ENCODE results near the gene BAG5. TPM values are rescaled to one million over a fixed set of nuclear protein-coding genes. Genes with fewer than 3 reads are reported as not detected.

Gene BAG5
- total and polyA plus RNA-seq, 2 experiments from 2014 or later = 17.4 to 17.6 TPM

- peaks cover 9% of the 10 kb centered on the region for H3K4me1 ChIP-seq (ENCODE audit: low read depth)
- H3K9me3 ChIP-seq (ENCODE audit: low read depth) = no peaks in the 10 kb centered on the region
- H3K27me3 ChIP-seq = no peaks in the 10 kb centered on the region
- TF ChIP-seq, protein P1, sequence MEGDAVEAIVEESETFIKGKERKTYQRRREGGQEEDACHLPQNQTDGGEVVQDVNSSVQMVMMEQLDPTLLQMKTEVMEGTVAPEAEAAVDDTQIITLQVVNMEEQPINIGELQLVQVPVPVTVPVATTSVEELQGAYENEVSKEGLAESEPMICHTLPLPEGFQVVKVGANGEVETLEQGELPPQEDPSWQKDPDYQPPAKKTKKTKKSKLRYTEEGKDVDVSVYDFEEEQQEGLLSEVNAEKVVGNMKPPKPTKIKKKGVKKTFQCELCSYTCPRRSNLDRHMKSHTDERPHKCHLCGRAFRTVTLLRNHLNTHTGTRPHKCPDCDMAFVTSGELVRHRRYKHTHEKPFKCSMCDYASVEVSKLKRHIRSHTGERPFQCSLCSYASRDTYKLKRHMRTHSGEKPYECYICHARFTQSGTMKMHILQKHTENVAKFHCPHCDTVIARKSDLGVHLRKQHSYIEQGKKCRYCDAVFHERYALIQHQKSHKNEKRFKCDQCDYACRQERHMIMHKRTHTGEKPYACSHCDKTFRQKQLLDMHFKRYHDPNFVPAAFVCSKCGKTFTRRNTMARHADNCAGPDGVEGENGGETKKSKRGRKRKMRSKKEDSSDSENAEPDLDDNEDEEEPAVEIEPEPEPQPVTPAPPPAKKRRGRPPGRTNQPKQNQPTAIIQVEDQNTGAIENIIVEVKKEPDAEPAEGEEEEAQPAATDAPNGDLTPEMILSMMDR (IDR thresholded peaks at IDR 0.05; ENCODE audit: low read depth, low read length) = no peak
- no peak for DNase-seq (ENCODE audit: low read depth in 1 of 2, low spot score in 1 of 2)
- H3K36me3 ChIP-seq = no peaks in the 10 kb centered on the region
- H3K4me3 ChIP-seq = no peak overlapping the region
- H3K27ac ChIP-seq = no peak overlapping the region
Observed at GRCh38 chr14:103532216-103533136, 30.0 kb downstream of the BAG5 start.

GRCh38 chr14:103531421-103532215 lies 30.8 kb downstream of the BAG5 start:
- no peak overlapping the region for H3K4me3 ChIP-seq
- no peak for DNase-seq (ENCODE audit: low read depth in 1 of 2, low spot score in 1 of 2)
- H3K27ac ChIP-seq = no peak overlapping the region
- TF ChIP-seq, protein P1 (IDR thresholded peaks at IDR 0.05; ENCODE audit: low read depth, low read length) = no peak
- H3K27me3 ChIP-seq = no peaks in the 10 kb centered on the region
- H3K9me3 ChIP-seq (ENCODE audit: low read depth) = no peaks in the 10 kb centered on the region
- H3K4me1 ChIP-seq (ENCODE audit: low read depth) = peaks cover 9% of the 10 kb centered on the region
- H3K36me3 ChIP-seq = no peaks in the 10 kb centered on the region

DNA sequence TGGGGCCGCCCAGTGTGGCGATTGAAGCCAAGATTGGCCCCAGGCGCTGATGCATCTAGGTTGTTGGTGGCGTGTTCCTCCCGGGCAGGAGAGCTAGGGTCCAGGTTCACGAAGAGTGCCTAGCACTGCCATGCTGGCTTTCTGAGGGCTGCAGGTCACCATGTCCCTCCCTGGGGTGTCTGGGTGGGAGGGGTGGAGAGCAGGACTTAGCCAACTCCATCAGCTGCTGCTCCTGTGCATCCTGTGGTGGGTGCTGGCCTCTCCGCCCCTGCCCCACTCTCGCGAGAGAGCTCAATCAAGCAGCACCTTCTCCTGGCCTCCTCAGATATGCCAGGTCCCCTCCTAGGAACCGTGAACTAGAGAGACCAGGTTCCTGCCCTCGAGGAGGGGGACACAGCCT lies 31.6 kb downstream of the BAG5 start:
- Histone ChIP-seq H3K4me1 (ENCODE audit: low read depth) (peaks cover 9% of the 10 kb centered on the region), H3K27me3 (no peaks in the 10 kb centered on the region), H3K4me3 (no peak overlapping the region), H3K36me3 (no peaks in the 10 kb centered on the region), H3K9me3 (ENCODE audit: low read depth) (no peaks in the 10 kb centered on the region), H3K27ac (no peak overlapping the region)
- DNase-seq (ENCODE audit: low read depth in 1 of 2, low spot score in 1 of 2) = no peak
- TF ChIP-seq, protein P1 (IDR thresholded peaks at IDR 0.05; ENCODE audit: low read depth, low read length) = no peak

DNA sequence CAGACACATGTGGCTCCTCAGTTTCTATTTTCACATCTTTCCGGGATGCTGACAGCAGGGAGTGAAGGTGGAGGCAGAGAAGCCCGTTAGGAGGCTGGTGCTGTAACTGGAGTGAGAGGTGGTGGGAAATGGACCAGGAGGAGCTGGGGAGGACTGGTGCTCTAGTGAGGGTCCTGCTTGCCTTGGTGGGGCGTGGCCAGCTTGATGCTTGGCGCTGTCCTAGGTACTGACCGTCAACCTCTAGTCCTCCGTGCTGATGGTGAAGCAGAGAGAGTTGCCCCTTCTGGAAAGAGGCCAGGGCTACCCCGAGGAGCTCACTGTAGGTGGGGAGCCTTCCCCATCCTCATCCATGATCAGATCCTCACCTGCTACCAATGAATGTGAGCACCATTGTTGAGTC lies 32.1 kb downstream of the BAG5 start:
- TF ChIP-seq, protein P1 (IDR thresholded peaks at IDR 0.05; ENCODE audit: low read depth, low read length) = no peak
- DNase-seq (ENCODE audit: low read depth in 1 of 2, low spot score in 1 of 2) = peak; percentile 38 to 82
- H3K27ac ChIP-seq = no peak overlapping the region
- H3K4me1 ChIP-seq (ENCODE audit: low read depth) = peaks cover 9% of the 10 kb centered on the region
- no peaks in the 10 kb centered on the region for H3K36me3 ChIP-seq
- no peaks in the 10 kb centered on the region for H3K27me3 ChIP-seq
- H3K9me3 ChIP-seq (ENCODE audit: low read depth) = no peaks in the 10 kb centered on the region
- H3K4me3 ChIP-seq = no peak overlapping the region

DNA sequence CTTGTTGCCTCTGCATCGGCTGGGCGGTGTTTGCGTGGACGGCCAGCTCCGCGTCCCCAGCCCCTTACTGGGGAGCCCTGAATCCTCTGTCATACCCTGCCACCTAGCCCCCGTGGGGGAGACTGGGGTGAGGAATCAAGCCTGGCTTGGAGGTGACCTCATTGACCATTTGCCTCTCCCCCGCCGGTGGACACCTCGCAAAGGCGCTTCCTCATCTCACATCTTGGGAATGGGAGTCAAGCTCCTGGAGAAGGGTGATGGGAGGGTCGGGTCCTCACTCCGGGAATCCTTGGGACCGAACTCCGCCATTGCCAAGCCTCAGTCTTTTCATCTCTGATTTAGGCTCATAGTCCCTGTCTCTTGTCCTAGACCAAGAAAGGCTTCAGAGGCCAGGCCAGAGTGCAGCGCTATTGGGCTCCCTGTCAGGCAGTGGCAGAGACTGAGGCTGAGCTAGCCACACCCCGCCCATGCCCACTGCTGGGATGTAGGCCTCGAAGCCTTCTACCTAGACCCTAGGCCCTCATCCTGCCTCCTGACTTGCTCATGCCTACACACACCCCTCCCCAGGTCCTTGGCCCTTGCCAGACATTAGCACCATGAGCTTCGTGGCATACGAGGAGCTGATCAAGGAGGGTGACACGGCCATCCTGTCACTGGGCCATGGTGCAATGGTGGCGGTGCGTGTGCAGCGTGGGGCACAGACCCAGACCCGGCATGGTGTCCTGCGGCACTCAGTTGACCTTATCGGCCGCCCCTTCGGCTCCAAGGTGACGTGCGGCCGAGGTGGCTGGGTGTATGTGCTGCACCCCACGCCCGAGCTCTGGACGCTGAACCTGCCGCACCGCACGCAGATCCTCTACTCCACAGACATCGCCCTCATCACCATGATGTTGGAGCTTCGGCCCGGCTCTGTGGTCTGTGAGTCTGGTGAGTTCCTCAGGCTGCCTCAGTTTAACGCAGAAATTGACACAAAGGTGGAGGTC lies 32.8 kb downstream of the BAG5 start:
- Histone ChIP-seq H3K27ac (no peak overlapping the region), H3K27me3 (no peaks in the 10 kb centered on the region), H3K9me3 (ENCODE audit: low read depth) (no peaks in the 10 kb centered on the region), H3K4me3 (peak overlapping the region; percentile 70), H3K36me3 (no peaks in the 10 kb centered on the region), H3K4me1 (ENCODE audit: low read depth) (peaks cover 9% of the 10 kb centered on the region)
- no peak for DNase-seq (ENCODE audit: low read depth in 1 of 2, low spot score in 1 of 2)
- TF ChIP-seq, protein P1 (IDR thresholded peaks at IDR 0.05; ENCODE audit: low read depth, low read length) = no peak
